ENCODE data around the gene GOLGA6A. TPM values are rescaled to one million over a fixed set of nuclear protein-coding genes. Genes with fewer than 3 reads are reported as not detected.
"Not testable (repeated sequence)": the region's sequence is repeated elsewhere in the genome, so short reads cannot be mapped to it uniquely, and the experiment has no call there.

Gene GOLGA6A
- total RNA-seq, 2 experiments from 2014 or later = not detected

- Mint-ChIP-seq H3K4me3 (no peak overlapping the region), H3K4me1 (peaks cover 14% of the 10 kb centered on the region), H3K27me3 (peaks cover 2% of the 10 kb centered on the region), H3K9me3 (no peaks in the 10 kb centered on the region), H3K36me3 (ENCODE audit: low read depth) (no peaks in the 10 kb centered on the region), H3K27ac (no peak overlapping the region)
- CTCF ChIA-PET = interaction anchor here (0.7 to 8.6 kb wide), 9 partner anchors 11 to 267 kb away, joined by 3 to 128 read pairs (median 3); no protein-coding TSS in a partner anchor
- POLR2A ChIA-PET = interaction anchor here (0.6 kb wide), 1 partner anchor 161 kb away, joined by 3 read pairs; no protein-coding TSS in a partner anchor
- peak; percentile 78 for DNase-seq
Observed at GRCh38 chr15:74053941-74054529, 28.3 kb downstream of the GOLGA6A start.

- POLR2A ChIA-PET = no interaction called here
- peaks cover 2% of the 10 kb centered on the region for H3K27me3 Mint-ChIP-seq
- no peak for DNase-seq
- peaks cover 14% of the 10 kb centered on the region for H3K4me1 Mint-ChIP-seq
- H3K9me3 Mint-ChIP-seq = no peaks in the 10 kb centered on the region
- no peaks in the 10 kb centered on the region for H3K36me3 Mint-ChIP-seq (ENCODE audit: low read depth)
- CTCF ChIA-PET = interaction anchor here (0.7 to 8.6 kb wide), 8 partner anchors 75 to 267 kb away, joined by 3 to 128 read pairs (median 3); no protein-coding TSS in a partner anchor
- H3K4me3 Mint-ChIP-seq = no peak overlapping the region
- no peak overlapping the region for H3K27ac Mint-ChIP-seq
Observed at GRCh38 chr15:74053517-74053916, 28.8 kb downstream of the GOLGA6A start.

- ChIA-PET POLR2A (interaction anchor here (0.9 to 1.0 kb wide), 2 partner anchors 12 to 58 kb away, joined by 3 to 4 read pairs; partner anchors contain the start of gene PML), CTCF (interaction anchor here (0.6 to 8.6 kb wide), 7 partner anchors 13 to 268 kb away, joined by 3 to 128 read pairs (median 3); no protein-coding TSS in a partner anchor)
- not testable (repeated sequence) for H3K9me3 Mint-ChIP-seq; DNase-seq; H3K4me3 Mint-ChIP-seq; H3K27me3 Mint-ChIP-seq; H3K27ac Mint-ChIP-seq; H3K36me3 Mint-ChIP-seq (ENCODE audit: low read depth)
- peaks cover 22% of the 10 kb centered on the region for H3K4me1 Mint-ChIP-seq
Observed at GRCh38 chr15:74052271-74053260, 29.8 kb downstream of the GOLGA6A start.

GRCh38 chr15:74050556-74051234, 31.7 kb downstream of the GOLGA6A start:
- no peaks in the 10 kb centered on the region for H3K36me3 Mint-ChIP-seq (ENCODE audit: low read depth)
- H3K27me3 Mint-ChIP-seq = peaks cover 2% of the 10 kb centered on the region
- ChIA-PET POLR2A (no interaction called here), CTCF (interaction anchor here (2.3 to 8.6 kb wide), 3 partner anchors 56 to 99 kb away, joined by 6 to 128 read pairs (median 27); partner anchors contain the start of gene PML)
- no peak overlapping the region for H3K27ac Mint-ChIP-seq
- no peaks in the 10 kb centered on the region for H3K9me3 Mint-ChIP-seq
- DNase-seq = no peak
- peaks cover 23% of the 10 kb centered on the region for H3K4me1 Mint-ChIP-seq
- H3K4me3 Mint-ChIP-seq = no peak overlapping the region

- Mint-ChIP-seq H3K4me3 (no peak overlapping the region), H3K4me1 (peaks cover 23% of the 10 kb centered on the region), H3K27ac (no peak overlapping the region), H3K36me3 (ENCODE audit: low read depth) (no peaks in the 10 kb centered on the region), H3K27me3 (peaks cover 2% of the 10 kb centered on the region), H3K9me3 (no peaks in the 10 kb centered on the region)
- no peak for DNase-seq
- POLR2A ChIA-PET = no interaction called here
- CTCF ChIA-PET = interaction anchor here (1.2 to 8.6 kb wide), 5 partner anchors 11 to 195 kb away, joined by 3 to 128 read pairs (median 24); partner anchors contain the start of gene PML
Observed at GRCh38 chr15:74050127-74050526, 32.2 kb downstream of the GOLGA6A start.

GRCh38 chr15:74046275-74046674, 36.1 kb downstream of the GOLGA6A start:
- ChIA-PET CTCF (interaction anchor here (1.3 kb wide), 1 partner anchor 75 kb away, joined by 3 read pairs; no protein-coding TSS in a partner anchor), POLR2A (no interaction called here)
- H3K9me3 Mint-ChIP-seq = no peaks in the 10 kb centered on the region
- no peak overlapping the region for H3K4me3 Mint-ChIP-seq
- H3K27me3 Mint-ChIP-seq = no peaks in the 10 kb centered on the region
- DNase-seq = no peak
- peaks cover 13% of the 10 kb centered on the region for H3K4me1 Mint-ChIP-seq
- H3K36me3 Mint-ChIP-seq (ENCODE audit: low read depth) = peaks cover 4% of the 10 kb centered on the region
- no peak overlapping the region for H3K27ac Mint-ChIP-seq

GRCh38 chr15:74045636-74046274, 36.6 kb downstream of the GOLGA6A start:
- H3K4me3 Mint-ChIP-seq = no peak overlapping the region
- DNase-seq = no peak
- H3K36me3 Mint-ChIP-seq (ENCODE audit: low read depth) = peaks cover 6% of the 10 kb centered on the region
- peaks cover 13% of the 10 kb centered on the region for H3K4me1 Mint-ChIP-seq
- no peak overlapping the region for H3K27ac Mint-ChIP-seq
- H3K9me3 Mint-ChIP-seq = no peaks in the 10 kb centered on the region
- CTCF ChIA-PET = interaction anchor here (0.6 to 1.8 kb wide), 3 partner anchors 72 to 90 kb away, joined by 3 to 7 read pairs (median 5); no protein-coding TSS in a partner anchor
- no peaks in the 10 kb centered on the region for H3K27me3 Mint-ChIP-seq
- POLR2A ChIA-PET = no interaction called here

- no peak overlapping the region for H3K4me3 Mint-ChIP-seq
- no peaks in the 10 kb centered on the region for H3K27me3 Mint-ChIP-seq
- no peak overlapping the region for H3K27ac Mint-ChIP-seq
- DNase-seq = no peak
- H3K36me3 Mint-ChIP-seq (ENCODE audit: low read depth) = peaks cover 9% of the 10 kb centered on the region
- peaks cover 13% of the 10 kb centered on the region for H3K4me1 Mint-ChIP-seq
- H3K9me3 Mint-ChIP-seq = no peaks in the 10 kb centered on the region
- ChIA-PET CTCF (interaction anchor here (0.6 to 1.8 kb wide), 3 partner anchors 72 to 91 kb away, joined by 3 to 7 read pairs (median 5); no protein-coding TSS in a partner anchor), POLR2A (no interaction called here)
Observed at GRCh38 chr15:74045184-74045583, 37.2 kb downstream of the GOLGA6A start.

- ChIA-PET CTCF (interaction anchor here (1.3 to 1.8 kb wide), 2 partner anchors 71 to 73 kb away, joined by 3 to 7 read pairs; no protein-coding TSS in a partner anchor), POLR2A (no interaction called here)
- H3K9me3 Mint-ChIP-seq = no peaks in the 10 kb centered on the region
Observed at GRCh38 chr15:74044267-74045110, 37.9 kb downstream of the GOLGA6A start.

GRCh38 chr15:74043425-74044266, 38.7 kb downstream of the GOLGA6A start:
- H3K36me3 Mint-ChIP-seq (ENCODE audit: low read depth) = peaks cover 15% of the 10 kb centered on the region
- no peak overlapping the region for H3K4me3 Mint-ChIP-seq
- H3K27ac Mint-ChIP-seq = no peak overlapping the region
- no peaks in the 10 kb centered on the region for H3K9me3 Mint-ChIP-seq
- POLR2A ChIA-PET = no interaction called here
- H3K27me3 Mint-ChIP-seq = no peaks in the 10 kb centered on the region
- CTCF ChIA-PET = interaction anchor here (1.8 kb wide), 1 partner anchor 70 kb away, joined by 7 read pairs; no protein-coding TSS in a partner anchor
- H3K4me1 Mint-ChIP-seq = peaks cover 10% of the 10 kb centered on the region
- peak; percentile 12 for DNase-seq

More at GRCh38 chr15:74044267-74045110, 37.9 kb downstream of the GOLGA6A start:
- H3K4me1 Mint-ChIP-seq = peaks cover 12% of the 10 kb centered on the region
- no peaks in the 10 kb centered on the region for H3K27me3 Mint-ChIP-seq
- peaks cover 11% of the 10 kb centered on the region for H3K36me3 Mint-ChIP-seq (ENCODE audit: low read depth)
- DNase-seq = no peak
- no peak overlapping the region for H3K4me3 Mint-ChIP-seq
- H3K27ac Mint-ChIP-seq = no peak overlapping the region

Measured in activated CD4-positive, alpha-beta memory T cell treated with anti-CD3 and anti-CD28 coated beads, Interleukin-2, amount 10 ng/mL, durations not matched to agents 7 days and 5 days (primary cell).